ENCODE results near the gene PCDHA2.
"Not testable (repeated sequence)": the region's sequence is repeated elsewhere in the genome, so short reads cannot be mapped to it uniquely, and the experiment has no call there.

Gene PCDHA2

DNA sequence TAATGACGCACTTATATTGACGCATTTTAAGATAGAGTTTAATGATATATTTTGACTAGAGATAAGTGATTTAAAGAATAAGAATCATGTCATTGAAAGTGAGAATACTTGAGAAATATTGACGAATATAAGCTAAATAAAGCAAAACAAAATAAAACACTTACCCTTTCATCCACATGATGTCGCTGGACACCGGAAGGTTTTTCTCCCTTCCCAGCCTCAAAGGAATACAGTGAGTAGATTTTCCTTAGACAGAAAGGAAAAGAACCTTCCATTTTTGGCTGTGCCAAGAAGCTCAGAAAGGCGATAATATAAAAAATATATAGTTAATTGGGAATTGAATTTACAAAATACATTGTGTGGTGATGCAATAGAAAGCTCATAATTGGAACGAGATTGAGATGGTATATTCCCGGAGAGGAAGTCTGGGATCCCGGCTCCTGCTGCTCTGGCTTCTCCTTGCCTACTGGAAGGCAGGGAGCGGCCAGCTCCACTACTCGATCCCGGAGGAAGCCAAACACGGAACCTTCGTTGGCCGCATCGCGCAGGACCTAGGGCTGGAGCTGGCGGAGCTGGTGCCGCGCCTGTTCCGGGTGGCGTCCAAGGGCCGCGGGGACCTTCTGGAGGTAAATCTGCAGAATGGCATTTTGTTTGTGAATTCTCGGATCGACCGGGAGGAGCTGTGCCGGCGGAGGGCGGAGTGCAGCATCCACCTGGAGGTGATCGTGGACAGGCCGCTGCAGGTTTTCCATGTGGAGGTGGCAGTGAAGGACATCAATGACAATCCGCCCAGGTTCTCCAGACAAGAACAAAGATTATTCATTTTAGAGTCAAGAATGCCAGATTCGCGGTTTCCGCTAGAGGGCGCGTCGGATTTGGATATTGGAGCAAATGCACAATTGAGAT, 27.0 kb downstream of the PCDHA2 start, which contains the start of gene PCDHA5:
TSS of gene PCDHA5 (plus strand) at position 239 of the 906 bp plus-strand sequence.
- peak; percentile 42 for DNase-seq

GRCh38 chr5:140822281-140822629, 27.6 kb downstream of the PCDHA2 start:
- DNase-seq = no peak

DNA sequence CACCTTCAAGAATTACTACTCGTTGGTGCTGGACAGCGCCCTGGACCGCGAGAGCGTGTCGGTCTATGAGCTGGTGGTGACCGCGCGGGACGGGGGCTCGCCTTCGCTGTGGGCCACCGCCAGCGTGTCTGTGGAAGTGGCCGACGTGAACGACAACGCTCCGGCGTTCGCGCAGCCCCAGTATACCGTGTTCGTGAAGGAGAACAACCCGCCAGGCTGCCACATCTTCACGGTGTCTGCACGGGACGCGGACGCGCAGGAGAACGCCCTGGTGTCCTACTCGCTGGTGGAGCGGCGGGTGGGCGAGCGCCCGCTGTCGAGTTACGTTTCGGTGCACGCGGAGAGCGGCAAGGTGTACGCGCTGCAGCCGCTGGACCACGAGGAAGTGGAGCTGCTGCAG, 28.3 kb downstream of the PCDHA2 start:
- DNase-seq = not testable (repeated sequence)

GRCh38 chr5:140823475-140823874, 28.8 kb downstream of the PCDHA2 start:
- no peak for DNase-seq

- no peak for DNase-seq
Measured at GRCh38 chr5:140827704-140828361, 33.2 kb downstream of the PCDHA2 start, which contains the start of gene PCDHA6. Gene PCDHA6, plus strand, starts transcription at chr5:140827960. Its CDS starts 132 bp downstream, at chr5:140828092.

DNA sequence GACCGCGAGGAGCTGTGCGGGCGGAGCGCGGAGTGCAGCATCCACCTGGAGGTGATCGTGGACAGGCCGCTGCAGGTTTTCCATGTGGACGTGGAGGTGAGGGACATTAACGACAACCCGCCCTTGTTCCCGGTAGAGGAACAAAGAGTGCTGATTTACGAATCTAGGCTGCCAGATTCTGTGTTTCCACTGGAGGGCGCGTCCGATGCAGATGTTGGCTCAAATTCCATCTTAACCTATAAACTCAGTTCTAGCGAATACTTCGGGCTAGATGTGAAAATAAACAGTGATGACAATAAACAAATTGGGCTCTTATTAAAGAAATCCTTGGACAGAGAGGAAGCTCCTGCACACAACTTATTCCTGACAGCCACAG, 33.7 kb downstream of the PCDHA2 start:
- no peak for DNase-seq

- DNase-seq = not testable (repeated sequence)
Measured at GRCh38 chr5:140829511-140830501, 35.2 kb downstream of the PCDHA2 start.

DNA sequence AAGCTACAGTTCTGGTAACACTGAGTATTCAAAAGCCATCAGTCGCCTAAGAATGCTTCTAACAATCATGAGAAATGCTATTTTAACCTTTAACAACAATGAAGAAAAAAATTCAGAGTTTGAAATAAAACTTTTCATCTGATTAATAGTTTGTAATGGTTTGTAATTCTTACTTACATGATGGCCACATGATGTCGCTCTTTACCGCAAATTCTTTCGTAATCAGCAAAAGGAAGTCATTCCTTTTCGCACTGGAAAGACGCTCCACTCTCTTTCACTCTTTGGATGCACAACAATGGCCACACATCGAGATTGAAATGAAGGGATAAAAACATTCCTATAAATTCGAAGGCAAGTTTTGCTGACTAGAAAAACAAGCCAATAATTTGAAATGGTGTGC, 39.3 kb downstream of the PCDHA2 start, which contains the start of gene PCDHA7:
TSS of gene PCDHA7 (plus strand) at position 277 of the 400 bp plus-strand sequence. CDS start at position 392, 115 bp downstream.
- peak; percentile 6 for DNase-seq

DNA sequence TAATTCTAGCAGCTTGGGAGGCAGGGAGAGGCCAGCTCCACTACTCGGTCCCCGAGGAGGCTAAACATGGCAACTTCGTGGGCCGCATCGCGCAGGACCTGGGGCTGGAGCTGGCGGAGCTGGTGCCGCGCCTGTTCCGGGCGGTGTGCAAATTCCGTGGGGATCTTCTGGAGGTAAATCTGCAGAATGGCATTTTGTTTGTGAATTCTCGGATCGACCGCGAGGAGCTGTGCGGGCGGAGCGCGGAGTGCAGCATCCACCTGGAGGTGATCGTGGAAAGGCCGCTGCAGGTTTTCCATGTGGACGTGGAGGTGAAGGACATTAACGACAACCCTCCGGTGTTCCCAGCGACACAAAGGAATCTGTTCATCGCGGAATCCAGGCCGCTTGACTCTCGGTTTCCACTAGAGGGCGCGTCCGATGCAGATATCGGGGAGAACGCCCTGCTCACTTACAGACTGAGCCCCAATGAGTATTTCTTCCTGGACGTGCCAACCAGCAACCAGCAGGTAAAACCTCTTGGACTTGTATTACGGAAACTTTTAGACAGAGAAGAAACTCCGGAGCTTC, 39.9 kb downstream of the PCDHA2 start:
- DNase-seq = not testable (repeated sequence)

DNA sequence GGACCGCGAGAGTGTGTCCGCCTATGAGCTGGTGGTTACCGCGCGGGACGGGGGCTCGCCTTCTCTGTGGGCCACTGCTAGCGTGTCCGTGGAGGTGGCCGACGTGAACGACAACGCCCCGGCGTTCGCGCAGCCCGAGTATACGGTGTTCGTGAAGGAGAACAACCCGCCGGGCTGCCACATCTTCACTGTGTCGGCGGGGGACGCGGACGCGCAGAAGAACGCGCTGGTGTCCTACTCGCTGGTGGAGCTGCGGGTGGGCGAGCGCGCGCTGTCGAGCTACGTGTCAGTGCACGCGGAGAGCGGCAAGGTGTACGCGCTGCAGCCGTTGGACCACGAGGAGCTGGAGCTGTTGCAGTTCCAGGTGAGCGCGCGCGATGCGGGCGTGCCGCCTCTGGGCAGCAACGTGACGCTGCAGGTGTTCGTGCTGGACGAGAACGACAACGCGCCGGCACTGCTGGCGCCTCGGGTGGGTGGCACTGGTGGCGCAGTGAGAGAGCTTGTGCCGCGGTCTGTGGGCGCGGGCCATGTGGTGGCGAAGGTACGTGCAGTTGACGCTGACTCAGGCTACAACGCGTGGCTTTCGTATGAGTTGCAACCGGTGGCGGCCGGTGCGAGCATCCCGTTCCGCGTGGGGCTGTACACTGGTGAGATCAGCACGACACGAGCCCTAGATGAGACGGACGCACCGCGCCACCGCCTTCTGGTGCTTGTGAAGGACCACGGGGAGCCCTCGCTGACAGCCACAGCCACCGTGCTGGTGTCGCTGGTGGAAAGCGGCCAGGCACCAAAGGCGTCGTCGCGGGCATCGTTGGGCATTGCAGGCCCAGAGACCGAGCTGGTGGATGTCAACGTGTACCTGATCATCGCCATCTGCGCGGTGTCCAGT, 41.2 kb downstream of the PCDHA2 start:
- DNase-seq = no peak

- DNase-seq = peak; percentile 19
Measured at GRCh38 chr5:140840978-140841962, 46.6 kb downstream of the PCDHA2 start, which contains the start of gene PCDHA8. Gene PCDHA8, plus strand, starts transcription at chr5:140841187. Its CDS starts 135 bp downstream, at chr5:140841322.

DNA sequence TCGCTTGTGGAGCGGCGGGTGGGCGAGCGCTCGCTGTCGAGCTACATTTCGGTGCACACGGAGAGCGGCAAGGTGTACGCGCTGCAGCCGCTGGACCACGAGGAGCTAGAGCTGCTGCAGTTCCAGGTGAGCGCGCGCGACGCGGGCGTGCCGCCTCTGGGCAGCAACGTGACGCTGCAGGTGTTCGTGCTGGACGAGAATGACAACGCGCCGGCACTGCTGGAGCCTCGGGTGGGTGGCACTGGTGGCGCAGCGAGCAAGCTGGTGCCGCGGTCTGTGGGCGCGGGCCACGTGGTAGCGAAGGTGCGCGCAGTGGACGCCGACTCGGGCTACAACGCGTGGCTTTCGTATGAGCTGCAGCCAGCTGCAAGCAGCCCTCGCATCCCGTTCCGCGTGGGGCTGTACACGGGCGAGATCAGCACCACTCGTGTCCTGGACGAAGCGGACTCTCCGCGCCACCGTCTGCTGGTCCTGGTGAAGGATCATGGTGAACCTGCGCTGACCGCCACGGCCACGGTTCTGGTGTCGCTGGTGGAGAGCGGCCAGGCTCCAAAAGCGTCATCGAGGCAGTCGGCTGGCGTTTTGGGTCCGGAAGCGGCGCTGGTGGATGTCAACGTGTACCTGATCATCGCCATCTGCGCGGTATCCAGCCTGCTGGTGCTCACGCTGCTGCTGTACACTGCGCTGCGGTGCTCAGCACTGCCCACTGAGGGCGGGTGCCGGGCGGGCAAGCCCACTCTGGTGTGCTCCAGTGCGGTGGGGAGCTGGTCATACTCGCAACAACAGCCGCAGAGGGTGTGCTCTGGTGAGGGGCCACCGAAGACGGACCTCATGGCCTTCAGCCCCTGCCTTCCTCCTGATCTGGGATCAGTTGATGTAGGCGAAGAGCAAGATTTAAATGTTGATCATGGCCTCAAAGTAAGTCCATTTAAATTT, 48.4 kb downstream of the PCDHA2 start:
- DNase-seq = no peak

Data from hematopoietic multipotent progenitor cell treated with erythropoietin and hydrocortisone succinate and interleukin-3 and kit ligand, for 6 days (in vitro differentiated cells).